A549 (cell line): ENCODE data around the gene ZNF248. TPM values are rescaled to one million over a fixed set of nuclear protein-coding genes. Genes with fewer than 3 reads are reported as not detected.

Experiments
- ATAC-seq, 2 experiments: fragments of 200-7000 bp in 1 of 2; fragments of >200 bp in 1 of 2; cut with Nextera tagmentation in 1 of 2; cut with Tn5 transposase in 1 of 2; 3 replicates each; pipeline versions ENCODE4 v1.8.0 to v1.9.1; 2018 to 2020; ENCODE audit warnings: mild to moderate bottlenecking in 1 of 2, moderate library complexity in 1 of 2
- CTCF ChIA-PET: fragments of 300-600 bp; sonication (Branson Sonifier 250); formaldehyde crosslinking; extraction: SDS; loops from one replicate; lab custom pipeline; 2021; ENCODE audit warnings: antibody characterized with exemption, inconsistent platforms; lab: Yijun Ruan, JAX
- POLR2A ChIA-PET: fragments of 350-600 bp; formaldehyde crosslinking; extraction: SDS; loops from one replicate; lab custom pipeline; 2021; ENCODE audit warnings: antibody characterized with exemption, inconsistent platforms; lab: Yijun Ruan, JAX
- DNase-seq, 2 experiments: peaks; one replicate each; pipeline versions ENCODE4 v3.0.0 to v3.0.0-alpha.2; 2011 to 2016; ENCODE audit warnings: low read depth in 1 of 2, low spot score in 1 of 2
- FAIRE-seq: peaks from 2 replicates; lab custom pipeline; 2011; peaks lifted over from hg19 to GRCh38; lab: Jason Lieb, UNC
- H3K27ac ChIP-seq, 2 experiments: fragments of >200 bp; sonication (Bioruptor Twin); formaldehyde crosslinking; 3 replicates each; pipeline ENCODE4 v1.5.1; 2016 to 2017
- H3K4me1 ChIP-seq: fragments of >200 bp; sonication (Bioruptor Twin); formaldehyde crosslinking; 3 replicates; pipeline ENCODE4 v1.6.1; 2016
- H3K4me2 ChIP-seq: fragments of >200 bp; sonication (Bioruptor Twin); formaldehyde crosslinking; 3 replicates; pipeline ENCODE4 v1.6.1; 2016
- H3K4me3 ChIP-seq: fragments of >200 bp; sonication (Bioruptor Twin); formaldehyde crosslinking; 3 replicates; pipeline ENCODE4 v1.5.1; 2016
- H3K9me3 ChIP-seq: fragments of >200 bp; sonication (Bioruptor Twin); formaldehyde crosslinking; 3 replicates; pipeline ENCODE4 v1.6.1; 2016
- CEBPB ChIP-seq, 2 experiments: fragments of >200 bp in 1 of 2; sonication (Bioruptor Twin) in 1 of 2; formaldehyde crosslinking in 1 of 2; IDR thresholded peaks; 2 replicates each; pipeline ENCODE4 v1.6.1; 2012 to 2016
- EP300 ChIP-seq, 2 experiments: fragments of >200 bp; sonication (Bioruptor Twin); formaldehyde crosslinking; IDR thresholded peaks; 2 replicates in 1 of 2; 3 replicates in 1 of 2; pipeline ENCODE4 v1.6.1; 2016 to 2017
- ESRRA ChIP-seq: fragments of 150-350 bp; IDR thresholded peaks from 2 replicates; pipeline ENCODE4 v1.6.1; 2014; ENCODE audit warnings: mild to moderate bottlenecking, low read length, borderline replicate concordance
- FOSL2 ChIP-seq, 2 experiments: fragments of 450-650 bp in 1 of 2; fragments of >200 bp in 1 of 2; sonication (Bioruptor Twin) in 1 of 2; formaldehyde crosslinking; IDR thresholded peaks; 2 replicates each; pipeline versions ENCODE4 v1.5.0 to v1.6.1; 2016 to 2020; ENCODE audit warnings: mild to moderate bottlenecking in 1 of 2, moderate library complexity in 1 of 2
- HMGXB4 ChIP-seq: fragments of 250-450 bp; sonication (Bioruptor Pico); IDR thresholded peaks from 2 replicates; pipeline ENCODE4 v1.5.0; 2021; ENCODE audit warnings: mild to moderate bottlenecking, moderate library complexity, borderline replicate concordance
- HOXA7 ChIP-seq: fragments of 250-450 bp; sonication (Bioruptor Pico); IDR thresholded peaks from 2 replicates; pipeline ENCODE4 v1.5.0; 2020; ENCODE audit warnings: mild to moderate bottlenecking, moderate library complexity
- JUN ChIP-seq, 2 experiments: fragments of >200 bp; sonication (Bioruptor Twin); formaldehyde crosslinking; IDR thresholded peaks; 2 replicates in 1 of 2; 3 replicates in 1 of 2; pipeline ENCODE4 v1.6.1; 2016 to 2017
- KDM1A ChIP-seq: fragments of 200-600 bp; sonication (generic); IDR thresholded peaks from 2 replicates; pipeline ENCODE4 v1.6.1; 2016; ENCODE audit warnings: low read depth, mild to moderate bottlenecking
- MAFK ChIP-seq: fragments of 450-650 bp; IDR thresholded peaks from 2 replicates; pipeline ENCODE4 v1.6.1; 2014; ENCODE audit not compliant: partially characterized antibody
- MAX ChIP-seq: IDR thresholded peaks from 2 replicates; pipeline ENCODE4 v1.6.1; 2012
- MAZ ChIP-seq: fragments of 150-350 bp; IDR thresholded peaks from 2 replicates; pipeline ENCODE4 v1.6.1; 2014; ENCODE audit warnings: antibody characterized with exemption, low read depth, low read length, borderline replicate concordance
- MYC ChIP-seq: IDR thresholded peaks from 2 replicates; pipeline ENCODE4 v1.6.1; 2012; ENCODE audit warnings: mild to moderate bottlenecking, inconsistent platforms, low read length, improper control_type of control experiment, borderline replicate concordance
- NPAS2 ChIP-seq: fragments of 250-450 bp; sonication (Bioruptor Pico); IDR thresholded peaks from 2 replicates; pipeline ENCODE4 v1.8.0; 2022; ENCODE audit warnings: mild to moderate bottlenecking, moderate library complexity, borderline replicate concordance
- NR3C1 ChIP-seq: fragments of >200 bp; sonication (Bioruptor Twin); formaldehyde crosslinking; IDR thresholded peaks from 3 replicates; pipeline ENCODE4 v1.6.1; 2017
- PBX3 ChIP-seq: IDR thresholded peaks from 2 replicates; pipeline ENCODE4 v1.6.1; 2012
- POLR2A ChIP-seq: IDR thresholded peaks from 2 replicates; pipeline ENCODE4 v1.6.1; 2012; ENCODE audit warnings: mild to moderate bottlenecking, low read length
- POLR2AphosphoS2 ChIP-seq: conservative IDR thresholded peaks from 2 replicates; pipeline ENCODE4 v1.6.1; 2012; ENCODE audit warnings: low read length, improper control_type of control experiment, inconsistent platforms
- RARB ChIP-seq: fragments of 250-450 bp; sonication (Bioruptor Pico); IDR thresholded peaks from 2 replicates; pipeline ENCODE4 v1.8.0; 2021; ENCODE audit warnings: mild to moderate bottlenecking, moderate library complexity
- RCOR1 ChIP-seq: fragments of 150-350 bp; IDR thresholded peaks from 2 replicates; pipeline ENCODE4 v1.6.1; 2014; ENCODE audit warnings: antibody characterized with exemption, low read length, low read depth
- TP53 ChIP-seq: fragments of 250-450 bp; sonication (Bioruptor Pico); IDR thresholded peaks from 2 replicates; pipeline ENCODE4 v1.5.0; 2021; ENCODE audit warnings: mild to moderate bottlenecking, moderate library complexity
- ZFP36 ChIP-seq: fragments of 450-650 bp; IDR thresholded peaks from 2 replicates; pipeline ENCODE4 v1.6.1; 2014; ENCODE audit warnings: borderline replicate concordance; ENCODE audit not compliant: partially characterized antibody
- WGBS: methylation state at CpG from one replicate; pipeline ENCODE4 v1.1.6; 2017; ENCODE audit errors: missing lambda C conversion rate; 5-methylcytosine and 5-hydroxymethylcytosine counted together
- polyA plus RNA-seq, 4 experiments: library from polyadenylated mRNA; depleted of rRNA in 3 of 4; stranded (reverse); fragments of >200 nt; fragmentation: RNase III in 1 of 4; extraction: RNeasy Plus Mini Kit Qiagen cat#74134 plus additional on column Dnase treatment in 1 of 4; gene quantifications; 2 replicates in 3 of 4; 3 replicates in 1 of 4; pipeline ENCODE4 v1.2.3, GENCODE V29; 2011 to 2017

ZNF248 gene
- polyA plus RNA-seq, 2 of the 4 experiments (the other 2 are of a cell fraction) = 7.1 to 13.6 TPM

GRCh38 chr10:37777056-37777455, 80.4 kb downstream of the ZNF248 start (continued):
- TF ChIP-seq MAFK (no peak), NPAS2 (no peak)

GRCh38 chr10:37775612-37776011, 81.8 kb downstream of the ZNF248 start:
- Histone ChIP-seq H3K27ac (no peak overlapping the region), H3K4me1 (no peaks in the 10 kb centered on the region), H3K9me3 (peaks cover 2% of the 10 kb centered on the region; the same call in 2 of the 3 replicates), H3K4me2 (no peak overlapping the region), H3K4me3 (no peak overlapping the region)
- 3% methylated on average over 1 of the region's 1 CpG for WGBS
- ChIA-PET POLR2A (no interaction called here), CTCF (no interaction called here)
- no peak for ATAC-seq
- no peak for FAIRE-seq
- DNase-seq = no peak
- TF ChIP-seq HMGXB4 (CRISPR knock-in tag) (no peak), POLR2AphosphoS2 (no peak), POLR2A (no peak), MAX (no peak), FOSL2 (IDR thresholded peaks at IDR 0.05) (no peak), FOSL2 (CRISPR knock-in tag; IDR thresholded peaks at IDR 0.05) (no peak)

GRCh38 chr10:37774351-37774750, 83.1 kb downstream of the ZNF248 start:
- 39% methylated on average over 5 of the region's 5 CpGs for WGBS
- Histone ChIP-seq H3K27ac (no peak overlapping the region), H3K9me3 (no peaks in the 10 kb centered on the region), H3K4me2 (no peak overlapping the region), H3K4me1 (no peaks in the 10 kb centered on the region), H3K4me3 (no peak overlapping the region)
- TF ChIP-seq KDM1A (no peak), FOSL2 (IDR thresholded peaks at IDR 0.05) (no peak), FOSL2 (CRISPR knock-in tag; IDR thresholded peaks at IDR 0.05) (no peak), HOXA7 (CRISPR knock-in tag) (no peak), TP53 (CRISPR knock-in tag) (no peak), PBX3 (no peak), EP300 (IDR thresholded peaks at IDR 0.05) (no peak), RCOR1 (no peak), POLR2AphosphoS2 (no peak), ZFP36 (no peak), MAZ (no peak)
- ATAC-seq (no peak), DNase-seq (no peak), FAIRE-seq (no peak)
- ChIA-PET POLR2A (no interaction called here), CTCF (no interaction called here)

GRCh38 chr10:37765216-37765615, 92.2 kb downstream of the ZNF248 start:
- FAIRE-seq (no peak), DNase-seq (no peak), ATAC-seq (no peak)
- ChIA-PET POLR2A (no interaction called here), CTCF (interaction anchor here (0.8 kb wide), 1 partner anchor 184 kb away, joined by 3 read pairs; no protein-coding TSS in a partner anchor)
- WGBS = 58% methylated on average over 1 of the region's 1 CpG
- no peak overlapping the region for H3K27ac ChIP-seq
- TF ChIP-seq FOSL2 (IDR thresholded peaks at IDR 0.05) = no peak
- TF ChIP-seq FOSL2 (CRISPR knock-in tag; IDR thresholded peaks at IDR 0.05) = peak; percentile 32; the same call in 1 of the 2 replicates
- no peak for TF ChIP-seq JUN (IDR thresholded peaks at IDR 0.05)
- peaks cover 4% of the 10 kb centered on the region; the same call in 1 of the 3 replicates for H3K9me3 ChIP-seq
- no peak overlapping the region for H3K4me2 ChIP-seq
- H3K4me3 ChIP-seq = no peak overlapping the region
- no peaks in the 10 kb centered on the region for H3K4me1 ChIP-seq

- CTCF ChIA-PET = no interaction called here
- 23% methylated on average over 3 of the region's 3 CpGs for WGBS
- H3K4me3 ChIP-seq = no peak overlapping the region
- DNase-seq = no peak
- H3K4me1 ChIP-seq = no peaks in the 10 kb centered on the region
- peaks cover 4% of the 10 kb centered on the region; the same call in 1 of the 3 replicates for H3K9me3 ChIP-seq
- H3K4me2 ChIP-seq = no peak overlapping the region
- no peak for FAIRE-seq
- no peak for ATAC-seq
- TF ChIP-seq MYC = no peak
- no peak for TF ChIP-seq NR3C1
- no peak for TF ChIP-seq ESRRA
- TF ChIP-seq RARB (CRISPR knock-in tag) = no peak
- no peak for TF ChIP-seq RCOR1
- TF ChIP-seq ZFP36 = no peak
- TF ChIP-seq CEBPB (IDR thresholded peaks at IDR 0.05) = no peak
- H3K27ac ChIP-seq = no peak overlapping the region
- POLR2A ChIA-PET = no interaction called here
These were observed 94.3 kb downstream of the ZNF248 start for GRCh38 chr10:37763132-37763531.
